Fibroblast of lung (primary cell): ENCODE results near the gene PDE5A. TPM values are rescaled to one million over a fixed set of nuclear protein-coding genes. Genes with fewer than 3 reads are reported as not detected.

Source experiments
- DNase-seq, 2 donors: peaks; one replicate each; pipeline versions ENCODE4 v3.0.0 to v3.0.0-alpha.2; 2010; ENCODE audit warnings: low read depth in 2 of 2
- H2AFZ ChIP-seq: 2 replicates; pipeline ENCODE4 v1.5.1; 2012; ENCODE audit warnings: low read length, control low read depth, inconsistent platforms
- H3K27ac ChIP-seq: 2 replicates; pipeline ENCODE4 v1.5.1; 2011; ENCODE audit warnings: low read length, control low read depth; ENCODE audit not compliant: insufficient read depth
- H3K27me3 ChIP-seq: 2 replicates; pipeline ENCODE4 v1.5.1; 2011; ENCODE audit warnings: mild to moderate bottlenecking, low read length; ENCODE audit not compliant: control insufficient read depth, insufficient read depth
- H3K36me3 ChIP-seq: 2 replicates; pipeline ENCODE4 v1.5.1; 2011; ENCODE audit warnings: low read length; ENCODE audit not compliant: control insufficient read depth, insufficient read depth
- H3K4me1 ChIP-seq: 2 replicates; pipeline ENCODE4 v1.5.1; 2011; ENCODE audit warnings: low read length; ENCODE audit not compliant: control insufficient read depth, insufficient read depth; ENCODE audit errors: extremely low read depth
- H3K4me2 ChIP-seq: 2 replicates; pipeline ENCODE4 v1.5.1; 2011; ENCODE audit warnings: low read length, control low read depth; ENCODE audit not compliant: insufficient read depth; ENCODE audit errors: extremely low read depth
- H3K4me3 ChIP-seq, 4 experiments: fragments of 200-600 bp in 1 of 4; sonication (generic) in 1 of 4; replicated peaks in 1 of 4; 2 replicates each; pipeline ENCODE4 v1.5.1; 2011 to 2016; ENCODE audit warnings: low read length in 4 of 4, low read depth in 3 of 4, mild to moderate bottlenecking in 3 of 4, control low read depth in 2 of 4, inconsistent platforms in 1 of 4, mixed read lengths in 1 of 4; ENCODE audit not compliant: insufficient read depth in 1 of 4; ENCODE audit errors: control extremely low read depth in 1 of 4
- H3K79me2 ChIP-seq: 2 replicates; pipeline ENCODE4 v1.5.1; 2012; ENCODE audit warnings: mild to moderate bottlenecking, low read length, inconsistent platforms; ENCODE audit not compliant: control insufficient read depth, insufficient read depth
- H3K9ac ChIP-seq: 2 replicates; pipeline ENCODE4 v1.5.1; 2011; ENCODE audit warnings: mild to moderate bottlenecking, low read length, control low read depth; ENCODE audit not compliant: insufficient read depth
- H3K9me3 ChIP-seq: 2 replicates; pipeline ENCODE4 v1.5.1; 2012; ENCODE audit warnings: low read depth, low read length; ENCODE audit not compliant: control insufficient read depth, insufficient read depth
- H4K20me1 ChIP-seq: 2 replicates; pipeline ENCODE4 v1.5.1; 2011; ENCODE audit warnings: low read length; ENCODE audit not compliant: control insufficient read depth, insufficient read depth; ENCODE audit errors: extremely low read depth
- CTCF ChIP-seq, 2 donors: IDR thresholded peaks in 1 of 2; conservative IDR thresholded peaks in 1 of 2; 1 replicate in 1 of 2; 2 replicates in 1 of 2; pipeline ENCODE4 v1.5.1; 2011 to 2012; ENCODE audit warnings: low read length in 2 of 2, control low read depth in 1 of 2, inconsistent platforms in 1 of 2, low read depth in 1 of 2, mild to moderate bottlenecking in 1 of 2
- EZH2 ChIP-seq: IDR thresholded peaks from 2 replicates; pipeline ENCODE4 v1.5.1; 2012; ENCODE audit warnings: low read length, control low read depth, mild to moderate bottlenecking; ENCODE audit errors: missing control alignments
- polyA plus RNA-seq, 2 donors: library from polyadenylated mRNA; depleted of rRNA in 1 of 2; stranded (reverse) in 1 of 2; unstranded in 1 of 2; fragments of >200 nt; gene quantifications; 2 replicates each; pipeline ENCODE4 v1.2.1, GENCODE V29; 2011 to 2012; ENCODE audit warnings: missing spikeins in 1 of 2
- total RNA-seq: library from RNA; depleted of rRNA; stranded (reverse); fragments of >200 nt; gene quantifications from 2 replicates; pipeline ENCODE4 v1.2.1, GENCODE V29; 2014

PDE5A gene
- total and polyA plus RNA-seq, 2 donors (not counting 1 experiment from before 2014, with no cell fraction given), result 197 to 832 TPM

DNA sequence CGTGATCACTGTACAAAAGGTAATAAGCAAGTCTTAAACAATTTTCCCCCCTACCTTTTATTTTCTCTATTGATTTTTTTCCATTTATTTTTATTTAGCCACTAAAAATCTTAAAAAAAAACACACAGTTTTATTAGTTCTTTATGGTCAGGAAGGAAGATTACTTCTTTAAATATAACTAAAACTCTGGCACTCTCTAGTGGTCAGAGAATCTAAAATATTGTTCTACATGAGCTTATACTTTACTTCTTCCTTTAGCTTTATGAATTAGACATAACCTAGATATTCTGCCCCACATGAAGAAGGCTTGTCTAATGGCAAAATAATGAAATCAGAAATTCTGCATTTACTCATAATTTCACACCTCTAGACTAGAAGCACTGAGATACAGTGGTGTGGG, 135.2 kb downstream of the PDE5A start:
- Histone ChIP-seq H3K9me3 (no peaks in the 10 kb centered on the region), H3K27me3 (no peaks in the 10 kb centered on the region), H3K9ac (no peak overlapping the region), H3K79me2 (no peaks in the 10 kb centered on the region), H2AFZ (no peak overlapping the region), H3K4me1 (no peaks in the 10 kb centered on the region), H3K36me3 (peaks cover 10% of the 10 kb centered on the region), H3K27ac (no peak overlapping the region), H3K4me3 (no peak overlapping the region), H4K20me1 (no peaks in the 10 kb centered on the region), H3K4me2 (no peak overlapping the region)
- DNase-seq, result no peak
- TF ChIP-seq EZH2 (no peak), CTCF (conservative IDR thresholded peaks at IDR 0.05 in 1 of 2, IDR thresholded peaks at IDR 0.05 in 1 of 2; ENCODE audit: low read depth in 1 of 2, low read length in 2 of 2) (no peak)

GRCh38 chr4:119490335-119490734, 138.3 kb downstream of the PDE5A start:
- no peaks in the 10 kb centered on the region for H3K9me3 ChIP-seq
- H3K4me1 ChIP-seq, result no peaks in the 10 kb centered on the region
- H3K4me2 ChIP-seq, result no peak overlapping the region
- peak; percentile 23 to 66 for DNase-seq
- no peak for TF ChIP-seq EZH2
- peak; percentile 27 to 45 for TF ChIP-seq CTCF (conservative IDR thresholded peaks at IDR 0.05 in 1 of 2, IDR thresholded peaks at IDR 0.05 in 1 of 2; ENCODE audit: low read depth in 1 of 2, low read length in 2 of 2)
- H3K79me2 ChIP-seq, result no peaks in the 10 kb centered on the region
- H2AFZ ChIP-seq, result no peak overlapping the region
- peaks cover 5% of the 10 kb centered on the region for H3K36me3 ChIP-seq
- no peaks in the 10 kb centered on the region for H4K20me1 ChIP-seq
- no peak overlapping the region for H3K4me3 ChIP-seq
- no peak overlapping the region for H3K27ac ChIP-seq
- no peaks in the 10 kb centered on the region for H3K27me3 ChIP-seq
- H3K9ac ChIP-seq, result no peak overlapping the region

DNA sequence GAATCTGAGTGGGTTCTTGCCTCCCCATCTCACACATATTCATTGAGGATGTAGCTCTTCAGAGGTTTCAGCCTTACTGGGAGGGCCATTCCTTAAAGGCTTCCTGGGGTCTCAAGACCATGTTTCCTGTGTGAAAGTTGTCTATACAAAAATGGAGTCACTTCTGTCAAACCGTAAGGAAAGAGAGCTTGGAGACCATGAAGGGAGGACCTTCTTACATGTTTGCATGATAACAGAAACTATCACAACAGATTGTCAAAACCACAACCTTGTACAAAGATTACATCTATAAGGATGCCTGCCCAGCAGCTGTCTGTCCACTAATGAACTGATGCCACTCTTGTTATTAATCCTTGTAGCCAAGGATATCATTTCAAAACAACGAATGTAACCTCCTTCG, 139.3 kb downstream of the PDE5A start:
- Histone ChIP-seq H3K79me2 (no peaks in the 10 kb centered on the region), H4K20me1 (no peaks in the 10 kb centered on the region), H3K9ac (no peak overlapping the region), H3K36me3 (peaks cover 2% of the 10 kb centered on the region), H3K27ac (no peak overlapping the region), H3K9me3 (no peaks in the 10 kb centered on the region), H3K4me1 (no peaks in the 10 kb centered on the region), H3K4me2 (no peak overlapping the region), H3K27me3 (no peaks in the 10 kb centered on the region), H2AFZ (no peak overlapping the region), H3K4me3 (no peak overlapping the region)
- TF ChIP-seq CTCF (conservative IDR thresholded peaks at IDR 0.05 in 1 of 2, IDR thresholded peaks at IDR 0.05 in 1 of 2; ENCODE audit: low read depth in 1 of 2, low read length in 2 of 2), result no peak
- no peak for TF ChIP-seq EZH2
- no peak for DNase-seq
